Measurements from ENCODE around the gene KCNE3.

DNA sequence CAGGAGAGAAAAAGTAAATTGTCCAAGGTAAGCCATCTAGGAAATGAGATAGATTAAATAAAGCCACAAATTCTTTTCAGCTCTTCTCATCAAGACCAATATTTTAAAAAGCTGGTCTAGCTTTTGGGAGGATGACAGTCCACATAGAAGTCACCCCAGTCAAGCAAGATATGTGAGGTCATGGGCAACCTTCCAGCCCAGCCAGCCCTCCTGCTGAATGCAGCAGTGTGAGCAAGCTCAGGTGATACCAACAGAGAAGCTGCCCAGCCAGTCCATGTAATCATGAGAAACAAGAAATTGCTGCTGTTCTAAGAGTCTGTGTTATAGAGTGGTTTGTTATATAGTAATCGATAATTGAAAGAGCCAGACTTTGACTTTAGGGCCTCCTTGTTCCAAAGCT, 28.7 kb downstream of the KCNE3 start:
- TF ChIP-seq, protein P1, sequence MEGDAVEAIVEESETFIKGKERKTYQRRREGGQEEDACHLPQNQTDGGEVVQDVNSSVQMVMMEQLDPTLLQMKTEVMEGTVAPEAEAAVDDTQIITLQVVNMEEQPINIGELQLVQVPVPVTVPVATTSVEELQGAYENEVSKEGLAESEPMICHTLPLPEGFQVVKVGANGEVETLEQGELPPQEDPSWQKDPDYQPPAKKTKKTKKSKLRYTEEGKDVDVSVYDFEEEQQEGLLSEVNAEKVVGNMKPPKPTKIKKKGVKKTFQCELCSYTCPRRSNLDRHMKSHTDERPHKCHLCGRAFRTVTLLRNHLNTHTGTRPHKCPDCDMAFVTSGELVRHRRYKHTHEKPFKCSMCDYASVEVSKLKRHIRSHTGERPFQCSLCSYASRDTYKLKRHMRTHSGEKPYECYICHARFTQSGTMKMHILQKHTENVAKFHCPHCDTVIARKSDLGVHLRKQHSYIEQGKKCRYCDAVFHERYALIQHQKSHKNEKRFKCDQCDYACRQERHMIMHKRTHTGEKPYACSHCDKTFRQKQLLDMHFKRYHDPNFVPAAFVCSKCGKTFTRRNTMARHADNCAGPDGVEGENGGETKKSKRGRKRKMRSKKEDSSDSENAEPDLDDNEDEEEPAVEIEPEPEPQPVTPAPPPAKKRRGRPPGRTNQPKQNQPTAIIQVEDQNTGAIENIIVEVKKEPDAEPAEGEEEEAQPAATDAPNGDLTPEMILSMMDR (IDR thresholded peaks at IDR 0.05 in 2 of 3, conservative IDR thresholded peaks at IDR 0.05 in 1 of 3; ENCODE audit: insufficient read depth in 2 of 3, low read depth in 1 of 3, low read length in 3 of 3): no peak
- TF ChIP-seq SIN3A (IDR thresholded peaks at IDR 0.05; ENCODE audit: borderline replicate concordance in 2 of 2, control insufficient read depth in 1 of 2, low read depth in 2 of 2, low read length in 2 of 2): no peak
- TF ChIP-seq TEAD1 (CRISPR knock-in tag; IDR thresholded peaks at IDR 0.05): no peak
- no peak for TF ChIP-seq MEF2A (IDR thresholded peaks at IDR 0.05; ENCODE audit: control insufficient read depth, low read depth, low read length)
- TF ChIP-seq RBBP5 (IDR thresholded peaks at IDR 0.05; ENCODE audit: borderline replicate concordance, insufficient read depth, low read length, poor library complexity, severe bottlenecking): no peak
- no peak for TF ChIP-seq STAT5A (IDR thresholded peaks at IDR 0.05; ENCODE audit: borderline replicate concordance, low read length)
- TF ChIP-seq ELF1 (tag; IDR thresholded peaks at IDR 0.05): no peak
- TF ChIP-seq ZNF133 (CRISPR knock-in tag; IDR thresholded peaks at IDR 0.05): no peak
- TF ChIP-seq, protein P2, sequence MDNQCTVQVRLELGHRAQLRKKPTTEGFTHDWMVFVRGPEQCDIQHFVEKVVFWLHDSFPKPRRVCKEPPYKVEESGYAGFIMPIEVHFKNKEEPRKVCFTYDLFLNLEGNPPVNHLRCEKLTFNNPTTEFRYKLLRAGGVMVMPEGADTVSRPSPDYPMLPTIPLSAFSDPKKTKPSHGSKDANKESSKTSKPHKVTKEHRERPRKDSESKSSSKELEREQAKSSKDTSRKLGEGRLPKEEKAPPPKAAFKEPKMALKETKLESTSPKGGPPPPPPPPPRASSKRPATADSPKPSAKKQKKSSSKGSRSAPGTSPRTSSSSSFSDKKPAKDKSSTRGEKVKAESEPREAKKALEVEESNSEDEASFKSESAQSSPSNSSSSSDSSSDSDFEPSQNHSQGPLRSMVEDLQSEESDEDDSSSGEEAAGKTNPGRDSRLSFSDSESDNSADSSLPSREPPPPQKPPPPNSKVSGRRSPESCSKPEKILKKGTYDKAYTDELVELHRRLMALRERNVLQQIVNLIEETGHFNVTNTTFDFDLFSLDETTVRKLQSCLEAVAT (IDR thresholded peaks at IDR 0.05): no peak
- no peak for TF ChIP-seq TEAD2 (tag; IDR thresholded peaks at IDR 0.05)
- TF ChIP-seq MAX (CRISPR knock-in tag; IDR thresholded peaks at IDR 0.05): no peak
- TF ChIP-seq POLR2AphosphoS5 (IDR thresholded peaks at IDR 0.05; ENCODE audit: control insufficient read depth, insufficient read depth, low read depth, low read length): no peak
- TF ChIP-seq CBFB (CRISPR knock-in tag; IDR thresholded peaks at IDR 0.05): no peak
